Right kidney (tissue), 1 donor: Measurements from ENCODE around the gene FGD1.
A peak's percentile ranks its signal among the peaks of the same experiment; 100 is the strongest.

ENCODE experiments used
- DNase-seq: peaks from one replicate; pipeline ENCODE4 v3.0.0-alpha.2; 2016

Gene FGD1

DNA sequence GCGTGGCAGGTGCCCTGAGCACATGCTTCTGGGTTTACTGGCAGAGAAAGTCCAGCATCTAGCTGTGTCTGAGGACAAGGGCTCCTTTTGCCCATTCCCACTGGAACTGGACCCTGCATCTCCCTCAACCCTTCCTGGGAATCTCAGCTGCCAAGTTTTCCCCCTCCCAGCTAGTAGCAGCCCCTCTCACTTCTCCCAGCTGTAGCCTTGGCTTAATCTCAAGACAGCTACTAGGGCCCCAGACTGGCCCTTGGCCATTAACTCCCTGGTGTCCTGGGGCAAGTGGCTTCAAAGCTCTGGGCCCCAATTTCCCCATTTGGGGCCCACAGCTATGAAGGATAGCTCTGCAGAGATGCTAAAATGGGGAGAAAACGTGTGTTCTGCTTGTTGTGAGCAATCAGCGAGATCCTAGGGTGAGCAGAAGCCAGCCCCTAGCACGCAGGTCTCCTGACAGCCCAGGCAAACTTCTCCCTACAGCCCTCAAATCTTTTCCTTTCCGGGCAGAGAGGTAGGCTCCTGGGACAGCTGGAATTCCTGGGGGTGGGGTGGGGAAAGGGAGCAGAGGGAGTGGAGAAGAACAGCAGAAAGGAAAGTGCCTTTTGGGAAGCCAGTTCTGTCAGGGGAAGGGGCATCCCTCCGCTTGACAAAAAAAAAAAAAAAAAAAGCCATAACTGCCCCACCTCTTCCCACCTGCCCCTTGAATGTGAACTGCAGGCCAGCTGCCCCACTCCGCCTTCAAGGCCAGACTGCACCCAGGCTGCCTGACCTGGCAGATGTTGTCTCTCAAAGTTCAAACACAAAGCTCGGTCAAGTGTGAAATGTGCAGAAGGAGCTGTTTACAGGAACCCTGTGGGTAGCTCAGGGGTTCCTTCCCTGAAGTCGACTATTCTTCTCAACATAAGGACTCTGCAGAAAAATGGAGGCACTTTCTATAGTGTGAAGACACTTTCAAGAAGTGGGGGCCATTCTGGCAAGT lies 16.6 kb downstream of the FGD1 start:
- DNase-seq = no peak

DNA sequence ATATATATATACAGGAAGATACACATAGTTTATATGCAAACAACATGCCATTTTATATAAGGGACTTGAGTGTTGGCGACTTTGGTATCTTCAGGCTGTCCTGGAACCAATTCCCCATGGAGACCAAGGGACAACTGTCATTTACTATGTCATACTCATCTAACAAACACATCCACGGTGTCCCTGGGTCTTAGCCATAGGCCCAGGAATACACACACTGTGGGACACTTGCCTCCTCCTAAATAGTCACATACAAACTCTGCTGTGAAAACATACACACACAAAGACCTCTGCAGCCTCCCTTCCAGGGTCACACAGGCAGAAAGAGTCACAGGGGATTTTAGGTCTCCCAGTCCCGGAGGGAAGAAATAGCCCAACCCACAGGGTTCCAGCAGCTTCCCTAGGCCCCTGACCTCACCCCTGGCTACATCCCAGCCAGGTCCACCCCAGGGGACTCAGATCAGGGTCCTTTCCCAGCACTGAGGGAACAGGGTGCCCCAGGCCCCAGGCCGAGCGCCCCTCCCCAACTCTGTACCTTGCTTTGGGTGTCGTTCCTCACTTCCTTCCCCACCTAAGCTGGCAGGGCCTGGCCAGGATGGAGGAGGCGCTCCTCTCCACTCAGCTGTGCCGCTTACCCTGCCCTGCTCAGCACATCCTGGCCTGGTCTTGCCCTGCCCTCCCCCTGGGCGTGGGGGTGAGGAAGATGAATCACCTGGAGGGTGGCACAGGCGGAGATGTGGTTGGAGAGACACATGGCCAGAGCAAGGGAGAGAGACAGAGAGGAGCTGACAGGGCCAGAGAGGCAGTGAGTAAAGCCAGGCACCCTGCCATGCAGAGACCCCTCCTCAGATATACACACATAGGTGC lies 21.8 kb downstream of the FGD1 start:
- no peak for DNase-seq

DNA sequence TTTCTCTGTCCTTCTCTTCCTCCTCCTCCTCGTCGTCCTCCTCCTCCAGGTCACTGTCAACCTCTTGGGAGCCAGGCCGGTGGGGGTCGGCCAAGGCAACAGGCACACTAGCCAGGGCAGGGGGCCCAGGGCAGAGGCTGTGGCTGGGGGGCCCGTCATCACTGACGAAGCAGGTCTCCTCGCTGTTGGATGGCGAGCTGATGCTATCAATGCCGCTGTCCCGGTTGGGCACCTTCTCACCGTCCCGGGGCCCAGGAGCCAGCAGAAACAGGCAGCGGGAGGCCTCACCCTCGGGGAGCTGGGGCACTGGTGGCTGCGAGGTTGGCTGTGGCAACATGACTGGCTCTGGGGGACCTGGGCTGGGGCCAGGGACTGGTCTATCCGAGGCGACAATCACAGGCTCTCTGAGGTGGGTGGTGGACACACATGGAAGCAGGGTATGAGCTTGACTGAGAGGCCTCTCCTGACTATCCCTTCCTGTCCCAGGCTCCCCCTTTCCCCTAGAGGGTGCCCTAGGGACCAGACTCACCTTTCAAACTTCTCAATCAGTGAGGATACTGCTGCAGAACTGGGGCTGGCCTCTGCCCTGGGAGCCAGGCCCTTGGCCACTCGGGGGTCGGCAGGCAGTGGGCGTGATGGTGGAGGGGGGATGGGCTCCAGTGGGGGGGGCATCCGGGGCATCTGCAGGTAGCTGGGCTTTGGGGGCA lies 25.8 kb downstream of the FGD1 start:
- DNase-seq = no peak

DNA sequence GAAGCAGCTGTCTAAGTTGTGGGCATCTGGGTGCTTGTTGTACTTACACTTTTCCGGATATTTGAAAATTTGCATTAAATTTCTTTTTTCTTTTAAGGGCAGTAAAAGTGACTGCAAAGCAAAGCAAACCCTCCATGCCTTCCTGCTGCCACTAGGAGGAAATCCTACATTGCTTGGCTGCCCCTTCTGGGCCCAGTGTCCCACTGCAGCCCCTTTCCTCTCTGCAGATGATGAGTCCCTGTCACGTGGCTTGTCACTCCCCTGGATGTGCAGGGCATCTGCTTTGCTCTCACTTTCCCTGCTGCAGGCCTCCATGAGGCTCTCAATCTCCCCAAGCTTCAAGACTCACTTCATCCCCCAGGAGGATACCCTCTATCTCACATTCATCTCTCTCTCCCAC lies 43.1 kb downstream of the FGD1 start:
- no peak for DNase-seq

DNA sequence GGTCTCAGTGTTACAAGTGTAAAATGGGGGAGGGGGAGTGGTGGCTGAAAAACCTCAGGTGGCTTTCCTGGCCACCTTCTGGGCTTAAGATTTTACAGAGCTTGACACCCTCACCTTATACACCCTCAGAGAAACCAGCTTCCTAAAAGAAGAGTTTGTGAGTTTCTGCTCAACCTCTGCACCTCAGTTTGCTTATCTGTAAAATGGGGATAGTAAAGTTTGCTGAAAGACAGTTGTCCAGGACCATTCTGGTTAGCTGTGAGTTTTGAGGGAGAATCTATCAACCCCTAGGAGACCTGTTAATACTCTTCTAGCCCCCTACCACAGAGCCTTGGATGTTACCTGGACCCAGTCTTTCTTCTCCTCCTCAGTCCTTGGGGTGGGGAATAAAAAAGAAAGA lies 46.1 kb downstream of the FGD1 start:
- no peak for DNase-seq

DNA sequence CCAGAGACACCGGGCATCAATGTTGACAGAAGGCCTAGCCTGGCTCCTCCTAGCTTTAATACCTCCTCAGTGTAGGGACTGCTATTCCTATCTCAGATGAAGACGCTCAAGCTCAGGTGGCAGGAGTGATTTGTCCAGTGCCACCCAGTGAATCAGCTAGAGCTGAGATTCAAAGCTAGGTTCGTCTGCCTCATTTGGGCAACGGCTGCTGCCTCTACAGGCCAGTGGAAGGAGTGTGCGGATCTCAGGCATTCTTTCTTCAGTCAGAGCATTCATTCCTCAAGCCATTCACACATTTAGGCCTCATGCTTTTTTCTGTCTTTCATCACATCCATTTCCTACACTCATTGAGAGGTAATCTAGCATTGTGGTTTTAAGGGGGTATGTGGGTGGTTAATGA lies 48.6 kb downstream of the FGD1 start:
- no peak for DNase-seq

DNA sequence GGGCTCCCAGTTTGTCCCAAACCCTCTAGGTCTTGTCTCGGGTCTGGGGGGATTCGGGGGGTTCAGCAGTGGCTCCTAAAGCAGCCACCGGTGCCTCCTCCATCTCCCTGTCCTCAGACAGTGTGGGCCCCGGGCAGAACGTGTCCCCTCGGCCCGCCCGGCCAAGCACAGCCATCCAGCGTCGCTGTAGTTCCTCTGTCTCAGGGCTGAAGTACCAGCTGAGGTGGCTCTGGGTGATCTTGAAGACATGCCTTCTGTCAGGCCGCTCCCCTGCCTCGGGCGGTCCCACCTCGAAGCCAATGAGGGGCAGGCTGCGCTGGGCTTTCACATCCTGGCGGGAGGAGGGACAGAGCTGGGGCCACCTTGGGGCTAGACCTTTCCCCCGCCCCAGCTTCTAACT lies 50.0 kb downstream of the FGD1 start:
- DNase-seq = no peak

DNA sequence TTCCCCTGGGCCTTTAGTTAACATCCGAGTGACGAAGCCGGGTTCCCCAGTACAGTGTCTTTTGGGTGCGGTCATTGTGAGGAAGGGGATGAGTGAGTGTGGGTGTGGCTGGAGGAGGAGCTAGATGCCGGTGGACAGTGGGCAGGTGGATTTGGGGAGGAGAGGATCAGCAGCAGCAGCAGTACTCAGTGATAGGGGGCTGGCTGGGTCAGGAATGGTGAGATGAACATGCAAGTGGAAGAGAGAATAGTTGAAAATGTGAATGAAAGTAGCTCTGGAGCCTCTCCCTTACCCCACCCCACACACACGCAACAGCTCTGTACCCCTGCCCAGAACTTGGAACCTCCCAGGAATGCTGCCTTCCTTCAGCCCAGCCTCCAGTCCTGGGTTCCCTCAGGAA lies 51.3 kb downstream of the FGD1 start:
- no peak for DNase-seq

DNA sequence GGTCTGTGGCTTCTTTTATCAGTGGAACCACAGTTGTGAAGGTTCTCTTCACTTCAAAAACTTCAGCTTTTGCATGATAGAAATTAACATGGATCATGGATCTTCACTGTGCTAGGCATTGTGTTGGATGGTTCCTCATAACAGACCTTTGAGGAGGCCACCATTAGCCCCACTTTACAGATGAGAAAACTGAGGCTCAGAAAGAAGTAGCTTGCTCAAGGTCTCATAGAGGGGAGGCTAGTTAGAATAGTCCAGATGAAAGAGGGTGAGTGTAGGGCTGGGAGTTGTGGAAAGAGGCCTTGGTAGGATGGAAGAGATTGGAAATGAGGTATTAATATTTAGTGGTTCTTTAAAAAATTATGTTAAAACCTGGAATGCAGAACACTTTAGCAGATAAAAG lies 53.2 kb downstream of the FGD1 start:
- no peak for DNase-seq

DNA sequence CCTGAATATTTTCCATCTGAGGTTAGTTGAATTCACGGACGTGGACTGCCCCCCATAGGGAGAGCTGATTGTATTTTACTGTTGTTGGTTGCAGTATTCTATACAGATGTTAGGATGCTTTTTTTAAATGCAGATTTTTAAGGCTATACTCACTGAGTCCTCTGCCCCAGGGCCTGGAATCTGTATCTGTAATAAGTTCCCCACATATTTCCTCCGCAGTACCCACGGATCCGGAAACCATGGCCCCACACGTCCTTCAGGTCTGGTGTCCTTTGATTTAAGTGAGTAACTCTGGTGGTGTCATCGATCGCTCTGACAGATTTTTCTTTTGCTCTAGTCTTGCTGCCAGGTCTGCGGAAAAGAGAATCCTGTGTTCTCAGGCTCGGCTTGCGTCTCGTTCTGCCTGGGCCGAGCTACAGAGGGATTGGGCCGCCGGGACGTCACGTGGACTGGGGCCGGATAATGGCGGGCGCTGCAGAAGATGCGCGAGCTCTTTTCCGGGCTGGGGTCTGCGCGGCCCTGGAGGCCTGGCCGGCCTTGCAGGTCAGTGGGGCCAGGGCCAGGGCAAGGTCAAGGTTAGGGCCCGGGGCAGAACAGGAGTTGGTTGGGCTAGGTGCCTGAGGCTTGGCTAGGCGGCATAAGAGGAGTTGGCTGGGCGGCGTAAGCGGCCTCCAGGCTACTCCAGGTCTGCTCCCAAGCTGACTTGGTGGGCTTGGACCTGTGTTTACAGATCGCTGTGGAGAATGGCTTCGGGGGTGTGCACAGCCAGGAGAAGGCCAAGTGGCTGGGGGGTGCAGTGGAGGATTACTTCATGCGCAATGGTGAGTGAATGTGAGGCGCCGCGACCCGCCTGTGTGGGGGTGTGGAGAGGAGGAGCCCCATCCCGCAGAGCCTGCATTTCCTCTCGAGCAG lies 55.8 kb downstream of the FGD1 start, which contains the start of gene TSR2:
Gene TSR2 (plus strand): TSS at position 445 of the 912 bp plus-strand sequence. CDS start 18 bp downstream, at position 463.
- DNase-seq = peak; percentile 60

DNA sequence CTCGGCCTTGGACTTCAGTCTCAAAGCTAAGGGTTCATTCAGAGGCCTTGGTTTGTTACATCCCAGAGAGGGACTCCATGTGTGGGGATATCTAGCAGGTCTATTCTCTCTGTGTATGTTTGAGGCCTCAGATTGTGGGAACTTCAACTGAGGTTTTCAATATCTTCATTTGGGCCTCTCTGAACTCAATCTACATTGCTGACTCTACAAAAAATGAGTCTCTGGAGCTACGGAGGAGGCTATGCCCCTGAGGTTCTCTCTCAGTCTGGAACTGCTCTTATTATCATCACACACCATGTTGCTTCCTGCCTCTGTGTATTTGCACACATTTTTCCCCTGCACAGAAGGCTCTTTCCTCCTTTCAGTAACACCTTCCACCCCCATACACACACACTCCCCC lies 60.9 kb downstream of the FGD1 start:
- DNase-seq = no peak

DNA sequence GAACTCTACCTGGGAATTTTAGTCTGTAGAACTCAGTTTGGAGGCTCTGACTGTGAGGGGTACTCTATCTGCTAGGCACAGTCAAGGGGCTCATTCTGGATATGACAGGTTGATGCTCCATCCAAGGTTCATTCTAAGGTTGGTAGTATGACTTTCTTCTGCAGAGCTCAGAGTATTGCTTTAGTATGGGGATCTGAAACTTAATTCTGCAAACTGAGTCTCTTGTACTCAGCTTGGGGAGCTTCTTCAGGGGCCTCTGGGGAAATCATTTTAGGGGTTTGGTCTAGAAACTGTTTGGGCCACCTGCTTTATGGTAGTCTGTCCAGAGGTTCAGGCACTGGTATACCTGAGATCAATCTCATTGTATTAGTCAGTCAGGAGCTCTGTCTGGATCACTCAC lies 65.5 kb downstream of the FGD1 start:
- DNase-seq = no peak

DNA sequence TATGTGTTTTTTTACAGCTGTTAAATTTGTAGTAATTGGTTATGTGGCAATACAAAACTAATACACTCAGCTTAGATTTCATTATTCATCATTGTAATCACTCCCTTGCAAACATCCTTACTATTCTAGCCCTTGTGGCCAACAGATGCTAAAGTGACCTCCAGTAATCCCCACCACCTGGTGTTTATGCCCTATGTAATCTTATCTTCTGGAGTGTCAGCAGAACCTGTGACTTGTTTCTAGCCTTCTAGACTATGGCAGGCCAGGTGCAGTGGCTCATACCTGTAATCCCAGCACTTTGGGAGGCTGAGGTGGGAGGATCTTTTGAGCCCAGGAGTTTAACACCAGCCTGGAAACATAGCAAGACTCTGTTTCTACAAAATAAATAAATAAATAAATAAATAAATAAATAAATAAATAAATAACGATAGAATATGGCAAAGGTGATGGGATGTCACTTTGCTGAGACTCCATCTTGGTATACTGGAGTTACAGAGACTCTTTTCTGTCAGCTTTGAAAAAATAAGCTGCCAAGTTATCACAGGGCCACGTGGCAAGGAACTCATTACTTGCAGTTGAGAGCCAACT lies 68.1 kb downstream of the FGD1 start:
- DNase-seq = no peak

DNA sequence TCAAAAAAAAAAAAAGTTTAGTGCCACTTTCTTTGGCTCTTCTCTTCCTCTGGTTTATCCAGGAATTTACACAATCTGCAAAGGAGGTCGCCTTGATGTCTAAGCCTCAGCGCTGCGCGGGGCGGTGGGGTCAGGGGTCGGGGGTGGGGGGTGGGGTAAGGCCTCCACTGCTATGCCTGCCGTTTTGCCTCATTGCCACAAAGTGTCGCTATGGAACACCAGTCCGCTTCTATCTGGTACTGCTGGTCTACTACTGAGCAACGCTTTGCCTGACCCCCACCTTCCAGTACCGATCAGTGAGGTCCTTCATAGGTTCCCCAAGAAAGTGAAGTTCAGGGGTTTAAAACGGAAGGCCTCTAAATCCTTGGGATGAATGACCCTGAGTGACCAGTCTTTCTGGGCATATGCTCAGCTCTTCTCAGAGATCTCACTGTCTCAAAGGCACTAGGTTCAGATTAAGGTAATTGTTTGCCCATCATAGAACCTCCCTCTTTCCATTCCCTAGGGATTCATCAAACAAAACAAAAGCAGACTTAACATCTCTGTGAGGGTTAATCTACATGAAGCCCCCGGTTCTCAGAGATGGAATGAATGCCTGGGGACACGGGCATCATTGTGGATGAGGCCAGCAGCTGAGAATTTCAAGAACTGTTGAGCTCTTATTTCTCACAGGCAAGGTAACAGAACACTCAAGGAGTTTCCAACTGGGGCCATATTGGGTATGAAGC lies 72.7 kb downstream of the FGD1 start:
- DNase-seq = no peak

DNA sequence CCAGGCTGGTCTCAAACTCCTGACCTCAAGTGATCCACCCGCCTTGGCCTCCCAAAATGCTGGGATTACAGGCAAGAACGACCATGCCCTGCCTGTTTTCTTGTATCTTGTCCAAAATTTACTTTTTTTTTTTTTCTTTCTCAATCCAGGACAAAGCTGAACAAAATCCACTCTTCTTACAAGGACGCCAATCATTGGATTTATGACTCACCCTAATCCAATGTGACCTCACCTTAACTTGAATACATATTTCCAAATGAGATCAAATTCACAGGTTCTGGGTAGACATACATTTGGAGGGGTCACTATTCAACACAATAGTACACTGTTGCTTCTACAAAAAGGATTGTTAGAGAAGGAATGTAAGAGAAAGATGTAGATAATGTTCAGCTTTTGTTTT lies 73.9 kb downstream of the FGD1 start:
- no peak for DNase-seq

DNA sequence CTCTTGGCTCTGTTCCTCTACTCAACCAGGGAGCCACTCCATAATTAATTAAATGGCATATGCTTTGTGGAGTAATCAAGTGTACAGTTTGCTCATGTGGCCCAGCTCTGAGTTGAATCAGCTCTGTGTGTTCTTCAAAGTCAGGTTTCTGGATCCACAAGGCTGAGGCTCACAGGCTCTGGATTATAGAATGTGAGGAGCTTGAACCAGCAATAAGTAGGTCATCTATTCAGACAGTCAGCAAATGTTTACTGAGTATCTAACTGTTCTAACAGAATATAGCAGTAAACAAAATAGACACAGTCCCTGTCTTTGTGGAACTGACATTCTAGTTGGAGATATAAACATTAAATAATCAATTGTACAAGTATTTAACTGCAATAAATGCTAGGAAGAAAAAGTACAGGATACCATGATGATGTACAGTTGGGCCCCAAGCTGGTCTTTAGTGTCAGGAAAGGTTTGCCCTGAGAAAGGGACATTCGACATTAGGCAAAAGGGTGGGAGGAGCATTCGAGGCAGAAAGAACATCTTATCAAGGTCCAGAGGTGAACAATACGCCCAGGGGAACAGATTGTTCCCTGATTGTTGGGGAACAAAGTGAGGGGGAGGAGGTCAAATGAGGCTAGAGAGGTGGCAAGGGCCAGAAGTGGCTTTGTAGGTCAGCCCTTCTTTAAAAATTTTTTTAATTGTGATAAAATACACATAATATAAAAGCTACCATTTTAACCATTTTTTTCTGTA lies 76.3 kb downstream of the FGD1 start:
- DNase-seq = no peak

DNA sequence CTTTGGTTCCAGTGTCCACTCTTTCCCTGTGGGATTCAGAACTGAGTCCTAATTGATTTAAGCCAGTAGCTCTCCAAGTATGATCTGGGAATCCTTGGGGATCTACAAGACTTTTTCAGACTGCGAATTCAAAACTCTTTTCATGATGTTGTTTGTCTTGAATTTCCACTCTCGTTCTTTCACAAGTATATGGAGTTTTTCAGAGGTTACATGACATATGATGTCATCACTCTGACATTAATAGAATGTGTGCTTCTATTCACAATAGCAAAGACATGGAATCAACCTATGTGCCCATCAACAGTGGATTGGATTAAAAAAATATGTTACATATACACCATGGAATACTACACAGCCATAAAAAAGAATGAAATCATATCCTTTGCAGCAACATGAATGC lies 79.1 kb downstream of the FGD1 start:
- DNase-seq = no peak

DNA sequence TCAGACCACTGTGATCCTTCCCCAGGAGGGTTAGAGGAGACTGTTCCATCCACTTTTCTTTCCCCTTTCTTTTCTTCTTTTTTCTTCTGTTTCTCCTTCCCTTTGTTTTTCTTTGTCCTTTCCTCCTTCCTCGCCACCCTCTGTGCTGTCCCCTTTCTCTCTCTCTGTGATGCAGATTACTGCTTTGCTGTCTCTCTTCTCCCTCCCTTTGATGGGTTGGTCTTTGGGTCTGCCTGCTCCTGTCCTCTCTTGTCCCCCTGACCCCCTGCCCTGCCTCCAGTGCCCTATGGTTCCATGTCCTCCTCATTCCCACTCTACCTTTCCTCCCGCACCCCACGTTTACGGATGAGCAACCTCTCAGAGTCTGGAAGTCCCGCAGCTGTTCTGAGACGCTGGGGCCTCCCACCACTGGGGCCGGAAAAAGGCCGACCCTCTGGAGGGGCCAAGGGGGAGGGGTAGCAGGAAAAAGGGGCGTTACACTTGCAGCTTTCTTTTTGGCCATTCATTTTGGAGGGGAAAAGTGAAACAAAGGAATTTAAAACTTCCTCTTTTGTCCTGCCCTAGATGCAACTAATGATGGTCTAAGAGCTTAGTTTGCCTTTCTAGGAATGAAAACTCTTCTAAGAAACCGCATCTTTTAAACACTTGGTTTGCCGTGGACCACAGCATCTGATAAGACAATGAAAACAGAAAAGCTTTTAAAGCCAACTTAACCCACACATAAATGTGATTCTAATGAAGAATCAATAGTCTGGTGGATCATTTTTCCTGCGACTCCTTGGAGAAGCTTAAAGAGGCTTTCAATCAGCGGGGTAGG lies 80.3 kb downstream of the FGD1 start:
- peak; percentile 7 for DNase-seq

DNA sequence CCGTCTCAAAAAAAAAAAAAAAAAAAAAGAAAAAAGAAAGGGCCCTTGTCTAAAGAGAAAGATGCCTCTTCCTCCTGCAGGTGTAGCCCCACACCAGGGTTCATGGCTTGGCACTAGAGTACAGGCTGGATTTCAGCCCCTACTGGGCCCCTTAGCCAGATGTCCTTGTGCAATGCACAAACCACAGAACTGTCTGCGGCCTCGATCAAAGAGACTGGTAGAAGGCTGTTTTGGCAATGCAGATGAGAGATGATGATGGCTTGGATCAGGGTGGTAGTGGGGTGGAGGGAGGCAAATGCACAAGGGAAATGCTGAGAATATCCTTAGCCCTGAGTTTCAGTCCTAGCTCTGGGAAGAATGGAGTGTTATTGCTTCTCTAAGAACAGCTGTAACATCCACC lies 82.3 kb downstream of the FGD1 start:
- no peak for DNase-seq
